ENCODE data around the gene FAIM2.
"Not testable (repeated sequence)": the region's sequence is repeated elsewhere in the genome, so short reads cannot be mapped to it uniquely, and the experiment has no call there.

FAIM2 gene

GRCh38 chr12:49893753-49894750 lies 9.6 kb downstream of the FAIM2 start:
- DNase-seq, result no peak

- DNase-seq, result no peak
Measured at GRCh38 chr12:49892732-49893317, 10.9 kb downstream of the FAIM2 start.

GRCh38 chr12:49892084-49892731 lies 11.5 kb downstream of the FAIM2 start:
- DNase-seq, result no peak

- no peak for DNase-seq
Measured at GRCh38 chr12:49891476-49891875, 12.2 kb downstream of the FAIM2 start.

- no peak for DNase-seq
Measured at GRCh38 chr12:49891012-49891411, 12.7 kb downstream of the FAIM2 start.

GRCh38 chr12:49890096-49890461 lies 13.6 kb downstream of the FAIM2 start:
- DNase-seq, result no peak

- DNase-seq, result no peak
Measured at GRCh38 chr12:49889361-49890095, 14.2 kb downstream of the FAIM2 start.

- no peak for DNase-seq
Measured at GRCh38 chr12:49888461-49889151, 15.1 kb downstream of the FAIM2 start.

- no peak for DNase-seq
Measured at GRCh38 chr12:49887536-49888401, 15.9 kb downstream of the FAIM2 start.

GRCh38 chr12:49887091-49887490 lies 16.6 kb downstream of the FAIM2 start:
- no peak for DNase-seq

GRCh38 chr12:49885663-49886461 lies 17.8 kb downstream of the FAIM2 start:
- no peak for DNase-seq

- no peak for DNase-seq
Measured at GRCh38 chr12:49885118-49885517, 18.6 kb downstream of the FAIM2 start.

GRCh38 chr12:49882851-49883464 lies 20.7 kb downstream of the FAIM2 start:
- DNase-seq, result no peak

GRCh38 chr12:49882248-49882850 lies 21.4 kb downstream of the FAIM2 start:
- DNase-seq, result no peak

- no peak for DNase-seq
Measured at GRCh38 chr12:49881415-49882247, 22.1 kb downstream of the FAIM2 start.

GRCh38 chr12:49880756-49881414 lies 22.8 kb downstream of the FAIM2 start:
- DNase-seq, result no peak

- DNase-seq, result not testable (repeated sequence)
Measured at GRCh38 chr12:49879065-49879464, 24.6 kb downstream of the FAIM2 start.

- DNase-seq, result no peak
Measured at GRCh38 chr12:49878021-49878420, 25.7 kb downstream of the FAIM2 start.

Measured in stimulated activated CD4-positive, alpha-beta T cell treated with anti-CD3 and anti-CD28 coated beads, Interleukin-4, amount 100 ng/mL, for 4 hours (primary cell).